GM12878 (cell line): ENCODE measurements around the gene SLC2A5. TPM values are rescaled to one million over a fixed set of nuclear protein-coding genes. Genes with fewer than 3 reads are reported as not detected.

Experiments used
- ATAC-seq: fragments of 200-7000 bp; cut with Tn5 transposase; 3 replicates; pipeline ENCODE4 v1.9.1; 2020; ENCODE audit warnings: mild to moderate bottlenecking, moderate library complexity
- BruUV-seq: library from RNA; stranded (reverse); fragments of 400-500 nt; replicated peaks from 2 replicates; lab custom pipeline; 2021; lab: Mats Ljungman, UMichigan
- CTCF ChIA-PET: fragments of 300-600 bp; sonication (Branson Sonifier 250); formaldehyde crosslinking; extraction: SDS; loops from one replicate; lab custom pipeline; 2021; ENCODE audit warnings: inconsistent platforms; lab: Yijun Ruan, JAX
- POLR2A ChIA-PET: fragments of 350-600 bp; formaldehyde crosslinking; extraction: SDS; loops from one replicate; lab custom pipeline; 2021; ENCODE audit warnings: inconsistent platforms; lab: Charles Lee
- RAD21 ChIA-PET: fragments of 300-600 bp; sonication (Branson Sonifier 250); formaldehyde crosslinking; loops from one replicate; lab custom pipeline; 2023; ENCODE audit warnings: antibody characterized with exemption; ENCODE audit not compliant: unreplicated experiment; lab: Charles Lee
- SMC1A ChIA-PET: fragments of 300-600 bp; sonication (Branson Sonifier 250); formaldehyde crosslinking; loops from one replicate; lab custom pipeline; 2023; ENCODE audit not compliant: unreplicated experiment, uncharacterized antibody; lab: Charles Lee
- DNase-seq: peaks from one replicate; pipeline ENCODE4 v3.0.0-alpha.2; 2011; ENCODE audit warnings: low read depth, low spot score
- FAIRE-seq: peaks from 3 replicates; lab custom pipeline; 2011; peaks lifted over from hg19 to GRCh38; lab: Jason Lieb, UNC
- H2AFZ ChIP-seq: 2 replicates; pipeline ENCODE4 v1.6.0; 2011; ENCODE audit warnings: low read depth, low read length, control low read depth; ENCODE audit not compliant: control insufficient read depth
- H3K27ac ChIP-seq: 2 replicates; pipeline ENCODE4 v1.5.1; 2011; ENCODE audit warnings: control low read depth; ENCODE audit not compliant: control insufficient read depth, insufficient read depth
- H3K27me3 ChIP-seq, 2 experiments: replicated peaks in 1 of 2; 2 replicates each; pipeline versions ENCODE4 v1.6.0 to v1.6.1; 2011; ENCODE audit warnings: low read length in 1 of 2; ENCODE audit not compliant: control insufficient read depth in 2 of 2, insufficient read depth in 2 of 2
- H3K36me3 ChIP-seq, 2 experiments: 2 replicates each; pipeline ENCODE4 v1.5.1; 2011; ENCODE audit warnings: low read length in 1 of 2; ENCODE audit not compliant: control insufficient read depth in 2 of 2, insufficient read depth in 2 of 2
- H3K4me1 ChIP-seq: 2 replicates; pipeline ENCODE4 v1.6.1; 2011; ENCODE audit warnings: mild to moderate bottlenecking, low read length, moderate library complexity, mixed read lengths; ENCODE audit not compliant: control insufficient read depth, insufficient read depth
- H3K4me2 ChIP-seq: 2 replicates; pipeline ENCODE4 v1.6.0; 2011; ENCODE audit warnings: control low read depth; ENCODE audit not compliant: control insufficient read depth, insufficient read depth
- H3K4me3 ChIP-seq: fragments of 200-600 bp; sonication (generic); 2 replicates; pipeline ENCODE4 v1.5.1; 2016
- H3K79me2 ChIP-seq: 2 replicates; pipeline ENCODE4 v1.6.0; 2011; ENCODE audit warnings: low read length; ENCODE audit not compliant: control insufficient read depth, insufficient read depth
- H3K9ac ChIP-seq: 2 replicates; pipeline ENCODE4 v1.8.0; 2011; ENCODE audit warnings: low read length, control low read depth, mixed read lengths; ENCODE audit not compliant: control insufficient read depth, insufficient read depth
- H3K9me3 ChIP-seq: replicated peaks from 3 replicates; pipeline ENCODE4 v1.5.1; 2011; ENCODE audit warnings: mild to moderate bottlenecking, low read length; ENCODE audit not compliant: control insufficient read depth, insufficient read depth
- H4K20me1 ChIP-seq: 2 replicates; pipeline ENCODE4 v1.6.0; 2011; ENCODE audit not compliant: control insufficient read depth, insufficient read depth
- CREM ChIP-seq: IDR thresholded peaks from 2 replicates; pipeline ENCODE4 v1.6.1; 2014; ENCODE audit warnings: antibody characterized with exemption, low read depth
- EGR1 ChIP-seq, 2 experiments: IDR thresholded peaks; 1 replicate in 1 of 2; 2 replicates in 1 of 2; pipeline ENCODE4 v1.6.1; 2011 to 2012; ENCODE audit warnings: low read depth in 2 of 2, low read length in 2 of 2, borderline replicate concordance in 1 of 2, mild to moderate bottlenecking in 1 of 2, moderate library complexity in 1 of 2
- EZH2 ChIP-seq: IDR thresholded peaks from 2 replicates; pipeline ENCODE4 v1.6.1; 2012; ENCODE audit warnings: low read depth, mild to moderate bottlenecking, control low read depth, inconsistent platforms, low read length, borderline replicate concordance; ENCODE audit not compliant: control insufficient read depth
- GATAD2B ChIP-seq: fragments of 450-650 bp; conservative IDR thresholded peaks from 2 replicates; pipeline ENCODE4 v1.6.1; 2017; ENCODE audit warnings: low read depth, mild to moderate bottlenecking, moderate library complexity
- HDGF ChIP-seq: fragments of 450-650 bp; IDR thresholded peaks from 2 replicates; pipeline ENCODE4 v1.6.1; 2016; ENCODE audit warnings: antibody characterized with exemption
- IKZF1 ChIP-seq: fragments of 450-650 bp; conservative IDR thresholded peaks from 2 replicates; pipeline ENCODE4 v1.6.1; 2017; ENCODE audit warnings: antibody characterized with exemption, mild to moderate bottlenecking
- LARP7 ChIP-seq: fragments of 450-650 bp; IDR thresholded peaks from 2 replicates; pipeline ENCODE4 v1.6.1; 2017; ENCODE audit warnings: mild to moderate bottlenecking
- MTA3 ChIP-seq: IDR thresholded peaks from 2 replicates; pipeline ENCODE4 v1.6.1; 2012; ENCODE audit warnings: low read length, inconsistent platforms, borderline replicate concordance
- MYB ChIP-seq: fragments of 150-350 bp; IDR thresholded peaks from 2 replicates; pipeline ENCODE4 v1.6.1; 2014; ENCODE audit warnings: mild to moderate bottlenecking, low read depth, low read length, borderline replicate concordance
- MYC ChIP-seq: IDR thresholded peaks from 2 replicates; pipeline ENCODE4 v1.6.1; 2011; ENCODE audit warnings: mild to moderate bottlenecking, low read length, moderate library complexity, inconsistent platforms; ENCODE audit not compliant: insufficient read depth, insufficient replicate concordance, insufficient read length, severe bottlenecking
- PKNOX1 ChIP-seq: fragments of 450-650 bp; IDR thresholded peaks from 2 replicates; pipeline ENCODE4 v1.6.1; 2016; ENCODE audit warnings: mild to moderate bottlenecking
- POLR2AphosphoS5 ChIP-seq: IDR thresholded peaks from 2 replicates; pipeline ENCODE4 v1.6.1; 2011; ENCODE audit warnings: mild to moderate bottlenecking, low read length, inconsistent platforms
- RCOR1 ChIP-seq: conservative IDR thresholded peaks from 2 replicates; pipeline ENCODE4 v1.6.1; 2012; ENCODE audit warnings: low read depth, low read length, improper control_type of control experiment
- RUNX3 ChIP-seq: IDR thresholded peaks from 2 replicates; pipeline ENCODE4 v1.6.1; 2012; ENCODE audit warnings: low read length, inconsistent platforms
- SUPT20H ChIP-seq: IDR thresholded peaks from 2 replicates; pipeline ENCODE4 v1.6.1; 2011; ENCODE audit warnings: low read depth, mild to moderate bottlenecking, low read length, moderate library complexity, borderline replicate concordance; ENCODE audit not compliant: control insufficient read depth
- ZNF274 ChIP-seq: IDR thresholded peaks from one replicate; pipeline ENCODE4 v1.8.0; 2011; ENCODE audit not compliant: insufficient read length, insufficient read depth
- ZSCAN29 ChIP-seq: fragments of 450-650 bp; IDR thresholded peaks from 2 replicates; pipeline ENCODE4 v1.6.1; 2017; ENCODE audit warnings: mild to moderate bottlenecking, moderate library complexity
- WGBS: methylation state at CpG from one replicate; pipeline ENCODE4 v1.1.6; 2016; ENCODE audit warnings: low lambda C conversion rate; ENCODE audit not compliant: insufficient replicate concordance, insufficient coverage; ENCODE audit errors: missing lambda C conversion rate; 5-methylcytosine and 5-hydroxymethylcytosine counted together
- in situ Hi-C: fragments of 300-500 bp; cut with MboI; formaldehyde crosslinking; loops from 9 replicates; pipeline ENCODE4 v1.14.3; 2018; ENCODE audit warnings: mixed read lengths
- intact Hi-C: fragments of 100-400 bp; cut with micrococcal nuclease; formaldehyde crosslinking; loops from one replicate; pipeline ENCODE4 v1.14.2; 2022; ENCODE audit not compliant: unreplicated experiment
- polyA plus RNA-seq, 11 experiments: library from polyadenylated mRNA; depleted of rRNA in 4 of 11; unstranded in 6 of 11; stranded (reverse) in 5 of 11; fragments of >200 nt; fragmentation: Nextera tagmentation in 4 of 11; fragmentation: Illumina TruSeq in 1 of 11; extraction: Ambion mirVana in 4 of 11; extraction: Trizol in 1 of 11; gene quantifications; 1 replicate in 1 of 11; 2 replicates in 10 of 11; pipeline versions ENCODE4 v1.2.1 to v1.2.3, GENCODE V29; 2011 to 2016; ENCODE audit warnings: inconsistent platforms in 2 of 11, missing spikeins in 2 of 11, low read depth in 1 of 11
- total RNA-seq, 4 experiments: library from RNA; depleted of rRNA in 3 of 4; stranded (reverse); fragments of >200 nt in 3 of 4; fragmentation: Illumina TruSeq in 1 of 4; extraction: Trizol in 1 of 4; gene quantifications; 2 replicates each; pipeline versions ENCODE4 v1.2.1 to v1.2.3, GENCODE V29; 2013 to 2021

SLC2A5 gene
- total and polyA plus RNA-seq, 10 of the 15 experiments (the other 5 are each of a cell fraction or from before 2014, with no cell fraction given): 4.5 to 76.6 (median 23.9) TPM

GRCh38 chr1:9019896-9020295 lies 49.5 kb downstream of the SLC2A5 start:
- TF ChIP-seq ZNF274 (no peak), RCOR1 (no peak), EZH2 (no peak), SUPT20H (no peak), LARP7 (no peak), PKNOX1 (no peak), RUNX3 (no peak)
- H3K4me2 ChIP-seq: no peak overlapping the region
- no TSS peak for BruUV-seq
- DNase-seq (no peak), FAIRE-seq (no peak), ATAC-seq (no peak)
- H3K27me3 ChIP-seq: no peaks in the 10 kb centered on the region
- no peaks in the 10 kb centered on the region for H3K36me3 ChIP-seq
- ChIA-PET CTCF (interaction anchor here (0.5 to 2.8 kb wide), 4 partner anchors 12 to 82 kb away, joined by 4 to 8 read pairs (median 4); no protein-coding TSS in a partner anchor), RAD21 (no interaction called here), SMC1A (no interaction called here), POLR2A (interaction anchor here (1.1 kb wide), 1 partner anchor 9 kb away, joined by 3 read pairs; no protein-coding TSS in a partner anchor)
- H3K27ac ChIP-seq: no peak overlapping the region
- no peak overlapping the region for H3K9ac ChIP-seq
- H3K4me3 ChIP-seq: no peak overlapping the region
- H4K20me1 ChIP-seq: no peaks in the 10 kb centered on the region; the same call in 1 of the 2 replicates
- intact Hi-C loops (no loop called here), in situ Hi-C loops (no loop called here)
- H3K79me2 ChIP-seq: no peaks in the 10 kb centered on the region
- H2AFZ ChIP-seq: no peak overlapping the region
- peaks cover 9% of the 10 kb centered on the region for H3K4me1 ChIP-seq
- no peaks in the 10 kb centered on the region for H3K9me3 ChIP-seq
- 33% methylated on average over 3 of the region's 4 CpGs for WGBS

- H3K9ac ChIP-seq: no peak overlapping the region
- no peaks in the 10 kb centered on the region for H3K79me2 ChIP-seq
- peaks cover 9% of the 10 kb centered on the region for H3K4me1 ChIP-seq
- H3K27me3 ChIP-seq: no peaks in the 10 kb centered on the region
- RAD21 ChIA-PET: no interaction called here
- BruUV-seq: no TSS peak
- no peaks in the 10 kb centered on the region; the same call in 1 of the 2 replicates for H4K20me1 ChIP-seq
- H3K4me2 ChIP-seq: no peak overlapping the region
- POLR2A ChIA-PET: no interaction called here
- H2AFZ ChIP-seq: no peak overlapping the region
- intact Hi-C loops (no loop called here), in situ Hi-C loops (no loop called here)
- H3K36me3 ChIP-seq: no peaks in the 10 kb centered on the region
- no peak overlapping the region for H3K4me3 ChIP-seq
- no peak for ATAC-seq
- SMC1A ChIA-PET: no interaction called here
- CTCF ChIA-PET: no interaction called here
- no peaks in the 10 kb centered on the region for H3K9me3 ChIP-seq
- FAIRE-seq: no peak
- 57% methylated on average over 13 of the region's 13 CpGs for WGBS
- H3K27ac ChIP-seq: no peak overlapping the region
- DNase-seq: no peak
- TF ChIP-seq GATAD2B (no peak), IKZF1 (no peak), MYC (no peak), POLR2AphosphoS5 (no peak), CREM (no peak), HDGF (no peak), EGR1 (IDR thresholded peaks at IDR 0.05; ENCODE audit: borderline replicate concordance in 1 of 2, low read depth in 2 of 2, low read length in 2 of 2) (no peak), ZSCAN29 (no peak), MTA3 (no peak), MYB (no peak)
Observed at GRCh38 chr1:9018333-9018732, 51.1 kb downstream of the SLC2A5 start.
